GM12875 (cell line): ENCODE results near the gene CALR.
"Not testable (repeated sequence)": the region's sequence is repeated elsewhere in the genome, so short reads cannot be mapped to it uniquely, and the experiment has no call there.

Experiments used
- H3K4me3 ChIP-seq: one replicate; pipeline ENCODE4 v1.5.1; 2011; ENCODE audit warnings: low read depth, low read length, control low read depth
- TF ChIP-seq, protein P1 (sequence below): IDR thresholded peaks from 2 replicates; pipeline ENCODE4 v1.5.1; 2011; ENCODE audit warnings: low read depth, mild to moderate bottlenecking, control low read depth, inconsistent platforms, low read length, moderate library complexity, borderline replicate concordance; ENCODE audit not compliant: insufficient read depth

CALR gene

DNA sequence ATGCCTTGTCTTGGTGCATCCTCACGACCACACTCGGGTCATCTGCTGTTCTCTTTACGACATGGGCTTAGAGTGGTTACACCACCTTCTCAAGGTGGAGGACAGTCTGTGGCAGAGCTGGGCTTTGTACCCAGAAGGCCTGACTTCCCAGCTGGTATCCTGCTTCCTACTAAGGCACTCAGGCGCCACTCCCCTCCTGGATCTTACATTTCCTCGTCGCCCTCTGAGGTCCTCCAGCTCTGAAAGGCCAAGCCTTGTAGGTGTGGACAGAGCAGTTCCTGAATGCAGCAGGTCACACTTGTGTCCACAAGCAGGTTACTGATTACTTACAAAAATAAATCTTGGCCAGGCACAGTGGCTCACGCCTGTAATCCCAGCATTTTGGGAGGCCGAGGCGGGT lies 31.2 kb upstream of the CALR start:
- H3K4me3 ChIP-seq, result no peak overlapping the region
- TF ChIP-seq, protein P1, sequence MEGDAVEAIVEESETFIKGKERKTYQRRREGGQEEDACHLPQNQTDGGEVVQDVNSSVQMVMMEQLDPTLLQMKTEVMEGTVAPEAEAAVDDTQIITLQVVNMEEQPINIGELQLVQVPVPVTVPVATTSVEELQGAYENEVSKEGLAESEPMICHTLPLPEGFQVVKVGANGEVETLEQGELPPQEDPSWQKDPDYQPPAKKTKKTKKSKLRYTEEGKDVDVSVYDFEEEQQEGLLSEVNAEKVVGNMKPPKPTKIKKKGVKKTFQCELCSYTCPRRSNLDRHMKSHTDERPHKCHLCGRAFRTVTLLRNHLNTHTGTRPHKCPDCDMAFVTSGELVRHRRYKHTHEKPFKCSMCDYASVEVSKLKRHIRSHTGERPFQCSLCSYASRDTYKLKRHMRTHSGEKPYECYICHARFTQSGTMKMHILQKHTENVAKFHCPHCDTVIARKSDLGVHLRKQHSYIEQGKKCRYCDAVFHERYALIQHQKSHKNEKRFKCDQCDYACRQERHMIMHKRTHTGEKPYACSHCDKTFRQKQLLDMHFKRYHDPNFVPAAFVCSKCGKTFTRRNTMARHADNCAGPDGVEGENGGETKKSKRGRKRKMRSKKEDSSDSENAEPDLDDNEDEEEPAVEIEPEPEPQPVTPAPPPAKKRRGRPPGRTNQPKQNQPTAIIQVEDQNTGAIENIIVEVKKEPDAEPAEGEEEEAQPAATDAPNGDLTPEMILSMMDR, result no peak

DNA sequence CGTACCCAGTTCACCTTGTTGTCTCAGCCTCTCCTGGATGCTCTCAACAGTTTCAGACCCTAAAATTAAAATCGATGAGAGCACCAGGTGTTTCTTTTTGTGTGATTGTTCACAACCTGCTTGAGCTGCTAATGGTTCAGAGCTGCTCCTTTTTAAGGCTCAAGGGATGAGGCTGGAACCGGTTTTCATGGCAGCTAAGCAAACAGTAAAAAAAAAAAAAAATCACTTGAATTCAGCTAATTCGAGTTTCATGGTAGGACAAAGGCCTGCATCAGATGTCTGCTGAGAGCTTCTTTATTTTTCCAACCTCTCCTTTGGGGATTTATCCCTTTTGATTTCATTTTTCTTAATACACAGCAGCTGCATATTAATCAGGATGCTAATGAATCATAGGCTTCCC lies 25.8 kb upstream of the CALR start:
- TF ChIP-seq, protein P1, result no peak
- H3K4me3 ChIP-seq, result no peak overlapping the region

DNA sequence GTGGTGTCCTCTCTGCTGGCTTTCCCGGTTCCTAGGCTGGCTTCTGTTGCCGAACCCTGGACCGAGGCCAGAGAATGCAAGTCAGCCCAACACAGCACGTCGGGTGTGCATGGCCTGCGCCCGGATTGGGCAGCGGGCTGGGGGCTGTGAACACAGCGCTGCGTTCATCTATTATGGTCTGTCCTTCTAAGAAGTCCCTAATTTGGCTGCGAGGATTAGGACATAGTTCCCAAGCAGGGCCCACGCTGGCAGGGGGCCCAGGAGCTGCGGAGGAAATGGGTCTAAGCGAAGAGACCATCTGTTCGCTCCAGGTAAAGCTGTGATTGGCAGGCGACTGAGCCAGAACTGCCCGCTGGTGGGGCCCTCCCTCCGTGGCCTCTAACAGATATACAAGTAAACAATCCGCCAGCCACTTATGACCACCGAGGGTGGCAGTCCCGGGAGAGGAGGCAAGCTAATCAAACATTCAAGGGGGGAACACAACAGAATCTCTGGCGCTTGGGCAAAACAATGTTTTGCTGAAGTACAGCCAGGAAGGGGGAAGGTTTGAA lies 25.3 kb upstream of the CALR start:
- TF ChIP-seq, protein P1, result no peak
- H3K4me3 ChIP-seq, result no peak overlapping the region

DNA sequence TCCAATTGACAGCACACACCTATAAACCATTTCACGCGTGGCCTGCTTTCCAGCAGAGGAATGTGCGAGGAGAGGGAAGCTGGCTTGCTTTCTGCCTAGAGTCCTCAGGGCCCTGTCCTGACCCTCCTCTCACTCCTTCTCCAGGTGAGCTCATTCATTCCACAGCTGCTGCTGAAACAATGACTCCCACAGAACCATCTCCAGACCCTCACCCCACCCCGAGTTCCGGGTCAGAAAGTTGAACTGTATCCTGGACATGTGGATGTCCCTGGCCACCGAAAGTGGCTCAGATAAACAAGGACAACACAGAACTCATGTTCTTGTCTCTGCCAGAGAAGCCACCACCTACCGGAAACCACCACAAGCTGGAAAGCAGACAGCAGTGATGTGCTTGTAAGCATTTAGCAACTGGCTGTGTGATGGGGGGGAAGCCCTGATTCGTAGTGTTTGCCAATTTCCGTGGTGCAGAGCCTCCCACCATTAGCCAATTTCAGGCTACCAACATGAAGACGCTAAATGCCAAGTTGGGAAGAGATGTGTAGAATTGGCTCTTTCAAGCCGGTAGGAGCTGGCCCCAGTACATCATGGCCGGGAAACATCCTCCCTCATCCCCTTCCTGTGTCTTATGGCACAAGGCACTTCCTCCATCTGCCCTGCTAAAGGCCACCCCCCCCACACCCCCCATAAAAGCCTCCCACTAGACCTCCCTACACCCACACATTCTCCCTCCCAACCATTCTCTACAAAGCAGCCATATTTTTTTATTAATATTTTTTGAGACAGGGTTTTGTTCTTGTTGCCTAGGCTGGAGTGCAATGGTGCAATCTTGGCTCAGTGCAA lies 24.3 kb upstream of the CALR start:
- H3K4me3 ChIP-seq, result no peak overlapping the region
- TF ChIP-seq, protein P1, result no peak

DNA sequence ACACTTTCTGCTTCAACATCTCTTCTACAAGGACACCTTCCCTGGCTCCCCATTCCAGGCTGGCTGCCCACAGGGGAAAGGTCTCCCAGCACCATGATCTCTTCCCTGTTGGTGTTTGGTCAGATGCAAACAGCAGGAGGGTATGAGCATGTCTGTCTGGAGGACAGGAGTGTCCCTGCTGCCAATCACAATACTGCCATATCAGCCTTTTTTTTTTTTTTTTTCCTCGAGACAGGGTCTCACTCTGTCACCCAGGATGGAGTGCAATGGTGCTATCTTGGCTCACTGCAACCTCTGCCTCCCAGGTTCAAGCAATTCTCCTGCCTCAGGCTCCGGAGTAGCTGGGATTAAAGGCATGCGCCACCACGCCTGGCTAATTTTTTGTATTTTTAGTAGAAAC lies 22.5 kb upstream of the CALR start:
- not testable (repeated sequence) for H3K4me3 ChIP-seq

DNA sequence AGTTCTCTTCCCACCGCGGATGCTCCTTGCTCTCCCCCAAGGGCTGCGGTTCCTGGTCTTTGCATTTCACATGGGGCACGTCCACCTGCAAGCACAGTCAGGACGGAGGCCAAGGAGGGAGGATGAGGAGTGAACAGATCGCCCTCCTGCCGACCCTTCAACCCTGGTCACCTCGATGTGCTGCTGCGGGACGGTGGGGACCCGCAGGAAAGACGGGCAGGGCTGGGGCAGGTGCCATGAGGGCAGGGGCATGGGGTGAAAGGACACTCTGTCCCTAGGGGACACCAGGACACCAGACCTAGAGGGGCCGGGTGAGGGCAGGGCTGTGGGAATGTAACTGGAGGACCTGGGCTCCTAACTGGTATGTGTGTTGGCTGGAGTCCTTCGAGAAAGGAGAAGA lies 20.2 kb upstream of the CALR start:
- TF ChIP-seq, protein P1, result no peak
- no peak overlapping the region for H3K4me3 ChIP-seq

DNA sequence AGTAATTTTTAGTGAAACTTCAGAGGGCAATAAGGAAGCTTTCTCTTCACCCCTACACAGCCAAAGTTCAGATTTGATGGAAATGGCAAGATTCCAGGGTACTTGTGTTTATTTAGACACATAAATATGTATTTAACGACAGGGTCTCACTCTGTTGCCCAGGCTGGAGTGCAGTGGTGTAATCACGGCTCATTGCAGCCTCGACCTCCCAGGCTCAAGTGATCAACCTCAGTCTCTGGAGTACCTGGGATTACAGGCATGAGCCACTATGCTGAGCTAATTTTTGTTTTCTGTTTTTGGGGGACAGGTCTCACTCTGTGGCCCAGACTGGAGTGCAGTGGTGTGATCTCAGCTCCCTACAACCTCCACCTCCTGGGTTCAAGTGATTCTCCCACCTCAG lies 17.4 kb upstream of the CALR start:
- H3K4me3 ChIP-seq, result no peak overlapping the region
- TF ChIP-seq, protein P1, result no peak

DNA sequence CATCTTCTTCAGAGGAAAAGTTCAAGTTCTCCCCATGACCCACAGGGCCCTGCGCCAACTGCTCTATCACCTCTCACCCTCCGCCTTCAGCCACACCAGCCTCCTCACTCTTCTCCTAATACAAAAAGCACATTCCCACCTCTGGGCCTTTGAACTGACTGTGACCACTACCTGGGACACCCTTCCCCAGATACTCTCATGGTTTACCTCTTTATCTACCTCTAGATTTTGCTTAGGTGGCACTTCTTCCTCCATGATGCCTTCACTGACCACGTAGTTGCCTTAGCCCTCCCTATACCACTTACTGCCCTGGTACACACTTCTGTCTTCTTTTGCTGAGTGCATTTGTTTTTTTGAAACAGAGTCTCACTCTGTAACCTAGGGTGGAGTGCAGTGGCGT lies 15.4 kb upstream of the CALR start:
- no peak overlapping the region for H3K4me3 ChIP-seq
- TF ChIP-seq, protein P1, result no peak
